Lung (tissue), 12 donors: ENCODE measurements around the gene MSH5. TPM values are rescaled to one million over a fixed set of nuclear protein-coding genes. Genes with fewer than 3 reads are reported as not detected.

Source experiments
- ATAC-seq: fragments of 200-7000 bp; cut with Tn5 transposase; one replicate; pipeline ENCODE4 v1.9.1; 2020; ENCODE audit warnings: moderate number of reproducible peaks; ENCODE audit not compliant: insufficient read depth, low FRiP score
- DNase-seq, 3 donors: peaks; one replicate each; pipeline ENCODE4 v3.0.0-alpha.2; 2013 to 2017
- H3K27ac ChIP-seq, 2 donors: one replicate each; pipeline ENCODE4 v1.5.1; 2013; ENCODE audit warnings: mild to moderate bottlenecking in 2 of 2, moderate library complexity in 2 of 2, control low read depth in 1 of 2, inconsistent platforms in 1 of 2, low read depth in 1 of 2, low read length in 1 of 2
- H3K27me3 ChIP-seq, 3 donors: one replicate each; pipeline ENCODE4 v1.5.1; 2013; ENCODE audit warnings: low read length in 2 of 3; ENCODE audit not compliant: control insufficient read depth in 3 of 3, insufficient read depth in 3 of 3
- H3K36me3 ChIP-seq, 4 donors: one replicate each; pipeline ENCODE4 v1.5.1; 2013; ENCODE audit warnings: low read length in 4 of 4, mild to moderate bottlenecking in 1 of 4, moderate library complexity in 1 of 4; ENCODE audit not compliant: control insufficient read depth in 4 of 4, insufficient read depth in 4 of 4
- H3K4me1 ChIP-seq, 5 donors: one replicate each; pipeline ENCODE4 v1.5.1; 2013; ENCODE audit warnings: low read length in 5 of 5, mild to moderate bottlenecking in 2 of 5, moderate library complexity in 1 of 5; ENCODE audit not compliant: control insufficient read depth in 5 of 5, insufficient read depth in 5 of 5
- H3K4me3 ChIP-seq: one replicate; pipeline ENCODE4 v1.5.1; 2013; ENCODE audit warnings: mild to moderate bottlenecking, control low read depth, moderate library complexity
- H3K9ac ChIP-seq, 2 donors: one replicate each; pipeline ENCODE4 v1.5.1; 2013; ENCODE audit warnings: low read length in 2 of 2, control low read depth in 1 of 2; ENCODE audit not compliant: insufficient read depth in 1 of 2
- H3K9me3 ChIP-seq, 4 donors: one replicate each; pipeline ENCODE4 v1.5.1; 2013; ENCODE audit warnings: low read length in 3 of 4, mild to moderate bottlenecking in 1 of 4, moderate library complexity in 1 of 4; ENCODE audit not compliant: control insufficient read depth in 4 of 4, insufficient read depth in 3 of 4
- WGBS, 2 donors: extraction: QIAGEN DNeasy Blood & Tissue Kit; methylation state at CpG; one replicate each; pipeline ENCODE4 v1.1.7; 2013; 5-methylcytosine and 5-hydroxymethylcytosine counted together
- polyA plus RNA-seq, 2 donors: library from polyadenylated mRNA; stranded (reverse); fragments of 200-250 nt; gene quantifications; one replicate each; pipeline ENCODE4 v1.2.1, GENCODE V29; 2013
- total RNA-seq, 2 donors: library from RNA; depleted of rRNA in 1 of 2; stranded (reverse); fragments of >200 nt in 1 of 2; gene quantifications; one replicate each; pipeline ENCODE4 v1.2.1, GENCODE V29; 2014 to 2021
- TF ChIP-seq, protein P1 (sequence below): IDR thresholded peaks from 2 replicates; pipeline ENCODE4 v1.5.1; 2012; ENCODE audit warnings: mild to moderate bottlenecking; ENCODE audit errors: control extremely low read depth, extremely low read depth
- donor health status: control.
- donor health status: control.
- donor health status: Bipolar disorder and iron deficiency.
- donor health status: healthy.
- donor health status: DM: yes; HTN: yes; CAD: no.

MSH5 gene
- total and polyA plus RNA-seq, 4 donors, result 4.5 to 17.8 (median 13.4) TPM

DNA sequence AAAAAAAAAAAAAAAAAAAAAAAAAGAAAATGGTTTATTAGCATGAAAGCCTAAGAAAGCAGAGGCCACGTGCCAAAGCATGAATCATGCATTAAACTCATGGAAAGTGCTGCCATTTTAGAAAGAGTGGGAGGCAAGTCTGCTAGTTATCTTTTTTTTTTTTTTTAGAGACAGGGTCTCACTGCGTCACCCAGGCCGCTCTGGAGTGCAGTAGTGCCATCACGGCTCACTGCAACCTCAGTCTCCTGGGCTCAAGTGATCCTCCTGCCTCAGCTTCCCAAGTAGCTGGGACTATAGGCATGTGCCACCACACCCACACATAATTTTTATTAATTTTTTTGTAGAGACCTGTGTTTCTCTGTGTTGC is 32.2 kb downstream of the MSH5 start:
- ATAC-seq, result no peak
- H3K36me3 ChIP-seq, result no peaks in the 10 kb centered on the region
- no peak overlapping the region for H3K9ac ChIP-seq
- peaks cover 0 to 2% (median 0%) of the 10 kb centered on the region in 4 donors for H3K9me3 ChIP-seq
- no peak overlapping the region for H3K27ac ChIP-seq
- H3K4me1 ChIP-seq, result peaks cover 0 to 7% (median 0%) of the 10 kb centered on the region in 5 donors
- TF ChIP-seq, protein P1, sequence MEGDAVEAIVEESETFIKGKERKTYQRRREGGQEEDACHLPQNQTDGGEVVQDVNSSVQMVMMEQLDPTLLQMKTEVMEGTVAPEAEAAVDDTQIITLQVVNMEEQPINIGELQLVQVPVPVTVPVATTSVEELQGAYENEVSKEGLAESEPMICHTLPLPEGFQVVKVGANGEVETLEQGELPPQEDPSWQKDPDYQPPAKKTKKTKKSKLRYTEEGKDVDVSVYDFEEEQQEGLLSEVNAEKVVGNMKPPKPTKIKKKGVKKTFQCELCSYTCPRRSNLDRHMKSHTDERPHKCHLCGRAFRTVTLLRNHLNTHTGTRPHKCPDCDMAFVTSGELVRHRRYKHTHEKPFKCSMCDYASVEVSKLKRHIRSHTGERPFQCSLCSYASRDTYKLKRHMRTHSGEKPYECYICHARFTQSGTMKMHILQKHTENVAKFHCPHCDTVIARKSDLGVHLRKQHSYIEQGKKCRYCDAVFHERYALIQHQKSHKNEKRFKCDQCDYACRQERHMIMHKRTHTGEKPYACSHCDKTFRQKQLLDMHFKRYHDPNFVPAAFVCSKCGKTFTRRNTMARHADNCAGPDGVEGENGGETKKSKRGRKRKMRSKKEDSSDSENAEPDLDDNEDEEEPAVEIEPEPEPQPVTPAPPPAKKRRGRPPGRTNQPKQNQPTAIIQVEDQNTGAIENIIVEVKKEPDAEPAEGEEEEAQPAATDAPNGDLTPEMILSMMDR, result no peak
- DNase-seq, result peak in 1 of 3 donors; percentile 20
- no peak overlapping the region for H3K4me3 ChIP-seq
- 73 to 85% methylated on average over 4 of the region's 4 CpGs for WGBS, 2 donors
- no peaks in the 10 kb centered on the region for H3K27me3 ChIP-seq

GRCh38 chr6:31775184-31775583 is 35.4 kb downstream of the MSH5 start:
- H3K27ac ChIP-seq, result no peak overlapping the region
- no peaks in the 10 kb centered on the region for H3K9me3 ChIP-seq
- TF ChIP-seq, protein P1, result no peak
- no peaks in the 10 kb centered on the region for H3K27me3 ChIP-seq
- H3K9ac ChIP-seq, result no peak overlapping the region
- peaks cover 0 to 15% (median 7%) of the 10 kb centered on the region in 4 donors for H3K36me3 ChIP-seq
- H3K4me3 ChIP-seq, result no peak overlapping the region
- 79 to 90% methylated on average over 4 of the region's 4 CpGs for WGBS, 2 donors
- peaks cover 0 to 9% (median 0%) of the 10 kb centered on the region in 5 donors for H3K4me1 ChIP-seq
- DNase-seq (no peak), ATAC-seq (no peak)

- Histone ChIP-seq H3K27me3 (no peaks in the 10 kb centered on the region), H3K4me1 (peaks cover 0 to 9% (median 0%) of the 10 kb centered on the region in 5 donors), H3K9ac (no peak overlapping the region), H3K27ac (no peak overlapping the region), H3K9me3 (no peaks in the 10 kb centered on the region), H3K4me3 (no peak overlapping the region), H3K36me3 (peaks cover 0 to 22% (median 9%) of the 10 kb centered on the region in 4 donors)
- 90% methylated on average over 32 of the region's 32 CpGs for WGBS, 2 donors
- DNase-seq (no peak), ATAC-seq (no peak)
- TF ChIP-seq, protein P1, result no peak
These were observed 36.1 kb downstream of the MSH5 start for GRCh38 chr6:31775633-31776484.
